ENCODE results near the gene CHPF2.

GRCh38 chr7:151272877-151273276 lies 40.6 kb downstream of the CHPF2 start:
- TF ChIP-seq CTCF (IDR thresholded peaks at IDR 0.05): no peak
- no peak for TF ChIP-seq POLR2A (IDR thresholded peaks at IDR 0.05)

Data from uterus (tissue), 2 donors.